ENCODE measurements around the gene TRIM68. TPM values are rescaled to one million over a fixed set of nuclear protein-coding genes. Genes with fewer than 3 reads are reported as not detected.

The TRIM68 gene, protein sequence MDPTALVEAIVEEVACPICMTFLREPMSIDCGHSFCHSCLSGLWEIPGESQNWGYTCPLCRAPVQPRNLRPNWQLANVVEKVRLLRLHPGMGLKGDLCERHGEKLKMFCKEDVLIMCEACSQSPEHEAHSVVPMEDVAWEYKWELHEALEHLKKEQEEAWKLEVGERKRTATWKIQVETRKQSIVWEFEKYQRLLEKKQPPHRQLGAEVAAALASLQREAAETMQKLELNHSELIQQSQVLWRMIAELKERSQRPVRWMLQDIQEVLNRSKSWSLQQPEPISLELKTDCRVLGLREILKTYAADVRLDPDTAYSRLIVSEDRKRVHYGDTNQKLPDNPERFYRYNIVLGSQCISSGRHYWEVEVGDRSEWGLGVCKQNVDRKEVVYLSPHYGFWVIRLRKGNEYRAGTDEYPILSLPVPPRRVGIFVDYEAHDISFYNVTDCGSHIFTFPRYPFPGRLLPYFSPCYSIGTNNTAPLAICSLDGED
- 6.2 and 8.1 TPM in 2 replicates for total RNA-seq

DNA sequence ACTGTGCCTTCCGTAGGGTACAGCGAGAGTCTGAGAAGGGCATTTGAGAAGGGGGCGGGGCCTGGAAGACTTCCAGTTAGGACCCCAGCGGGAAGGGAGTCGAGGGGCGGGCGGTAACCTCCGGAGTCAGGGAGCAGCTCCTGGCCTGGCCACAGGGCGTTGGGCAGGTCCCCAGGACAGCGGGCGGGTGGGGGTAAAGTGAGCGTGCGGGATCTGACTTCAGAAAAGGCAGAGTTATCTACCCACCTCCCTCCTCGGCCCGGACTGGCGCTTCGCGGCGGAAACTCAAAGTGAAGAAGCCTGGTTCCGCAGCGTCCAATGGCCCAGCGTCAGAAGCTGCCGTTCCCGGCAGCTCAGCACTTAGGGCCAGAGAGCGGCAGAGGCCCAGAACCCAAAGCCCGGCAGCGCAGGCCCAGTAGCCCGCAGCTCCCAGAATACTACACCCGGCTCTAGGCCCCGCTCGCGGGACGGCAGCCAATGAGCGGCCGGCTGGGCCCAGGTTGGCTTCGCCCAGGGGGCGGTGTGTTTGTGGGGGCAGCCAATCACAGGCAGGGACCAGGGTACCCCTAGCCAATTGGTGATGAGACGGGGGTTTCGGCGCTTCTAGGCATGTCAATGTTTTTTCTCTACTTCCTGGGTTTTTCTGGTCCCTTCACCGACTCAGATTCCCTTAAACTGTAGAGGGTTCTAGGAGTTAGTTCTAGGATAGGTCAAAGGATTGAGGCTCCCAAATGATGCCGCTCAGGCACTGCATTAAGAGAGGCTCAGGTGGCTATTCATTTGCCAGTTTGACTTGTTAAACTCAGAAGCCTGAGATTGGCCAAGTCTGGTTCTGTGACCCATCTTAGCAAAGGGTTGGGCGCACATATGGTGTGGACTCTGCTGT is at the start of gene TRIM68:
Gene TRIM68 (minus strand): TSS at position 451 of the 886 bp plus-strand sequence. CDS start 2,727 bp downstream, outside the sequence.

GRCh38 chr11:4643682-4644081 is 35.7 kb upstream of the TRIM68 start, which contains the start of gene OR51E1:
Gene OR51E1 (plus strand): TSS chr11:4643982. CDS start chr11:4652527, 8,545 bp downstream.

DNA sequence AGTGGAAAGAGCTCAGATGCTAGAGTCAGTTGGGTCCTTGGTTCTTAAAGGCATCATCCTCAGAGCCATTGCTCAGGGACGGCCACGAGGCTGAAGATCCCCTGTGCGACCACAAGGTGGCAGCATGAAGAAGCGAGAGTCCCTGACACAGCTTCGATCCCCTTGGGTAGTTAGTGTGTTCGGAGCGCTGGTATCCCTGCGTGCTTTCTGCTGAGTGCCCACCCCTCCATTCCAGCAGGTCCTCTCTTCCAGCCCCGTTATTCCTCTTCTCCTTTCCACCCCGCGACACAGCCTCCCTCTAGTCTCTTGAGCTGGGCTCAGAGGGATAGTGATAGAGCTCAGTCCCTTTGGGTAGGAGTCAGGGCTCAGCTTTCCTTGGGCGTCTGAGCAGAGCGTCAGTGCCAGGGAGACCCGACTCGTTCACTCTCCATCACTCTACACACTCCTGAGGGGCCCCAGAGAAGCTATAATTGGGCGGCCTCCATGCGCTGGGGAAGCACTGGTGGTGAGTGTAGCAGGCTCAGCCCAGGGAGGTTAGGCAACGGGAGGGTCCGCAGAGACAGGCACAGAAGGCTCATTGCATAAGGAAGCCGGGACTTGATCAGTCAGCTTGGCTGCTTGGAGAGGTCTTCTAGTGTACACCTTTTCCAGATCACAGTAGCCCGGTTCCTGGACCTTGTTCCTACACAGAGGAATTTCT is 29.1 kb upstream of the TRIM68 start, which contains the start of gene OR51D1:
Gene OR51D1 (plus strand): TSS at position 516 of the 700 bp plus-strand sequence. CDS start 2,314 bp downstream, outside the sequence.

GRCh38 chr11:4593739-4594138 is 14.3 kb downstream of the TRIM68 start, which contains the start of gene OR52I1:
Gene OR52I1 (plus strand): TSS chr11:4594039. CDS start chr11:4594039, 0 bp downstream.

DNA sequence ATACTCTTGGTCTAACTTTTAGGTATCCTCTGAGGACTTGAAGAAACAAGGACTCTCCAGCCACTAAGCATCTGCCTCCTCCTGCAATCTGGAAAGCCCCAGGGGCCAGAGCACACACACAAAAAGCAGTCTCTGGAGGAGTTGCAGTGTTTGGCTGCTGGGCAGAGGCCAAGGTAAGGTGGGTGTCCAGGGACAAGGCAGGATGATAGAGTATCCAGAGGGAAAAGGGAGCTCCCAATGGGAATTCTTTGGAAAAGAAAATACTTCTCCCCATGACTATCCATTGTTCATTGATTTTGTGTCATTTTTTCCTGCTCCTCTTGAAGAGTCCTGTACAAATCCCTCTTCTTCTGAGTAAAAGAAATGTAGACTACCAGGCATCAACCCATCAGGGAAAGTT is 26.6 kb downstream of the TRIM68 start, which contains the start of gene OR52I2:
Gene OR52I2 (plus strand): TSS at position 301 of the 400 bp plus-strand sequence.

Other genes with a start within 250 kb of the TRIM68 start
- gene OR52B4, start 239.8 kb downstream of the TRIM68 start, total RNA-seq: not detected in 2 replicates
- gene TRIM21, start 214.5 kb downstream of the TRIM68 start, total RNA-seq: 10.3 and 15.2 TPM in 2 replicates
- gene OR52K2, start 158.9 kb downstream of the TRIM68 start, total RNA-seq: not detected in 2 replicates
- gene OR52K1, start 125.6 kb downstream of the TRIM68 start, total RNA-seq: not detected in 2 replicates
- not detected in 2 replicates for gene OR52M1, start 63.0 kb downstream of the TRIM68 start, total RNA-seq
- not detected in 2 replicates for gene OR52I2, start 26.5 kb downstream of the TRIM68 start, total RNA-seq
- gene OR52I1, start 14.2 kb downstream of the TRIM68 start, total RNA-seq: not detected in 2 replicates
- gene OR51D1, start 29.2 kb upstream of the TRIM68 start, total RNA-seq: not detected in 2 replicates
- gene OR51E1, start 35.8 kb upstream of the TRIM68 start, total RNA-seq: not detected in 2 replicates
- not detected in 2 replicates for gene OR51E2, start 89.6 kb upstream of the TRIM68 start, total RNA-seq
- gene MMP26, start 96.6 kb upstream of the TRIM68 start, total RNA-seq: not detected in 2 replicates
- not detected in 2 replicates for gene OR51F1, start 161.7 kb upstream of the TRIM68 start, total RNA-seq
- gene OR52R1, start 196.1 kb upstream of the TRIM68 start, total RNA-seq: not detected in 2 replicates
- not detected in 2 replicates for gene OR51F2, start 213.1 kb upstream of the TRIM68 start, total RNA-seq
- not detected in 2 replicates for gene OR51S1, start 241.0 kb upstream of the TRIM68 start, total RNA-seq

Measured in mesangial cell (primary cell).